ENCODE data around the gene S100A16.

The S100A16 gene

DNA sequence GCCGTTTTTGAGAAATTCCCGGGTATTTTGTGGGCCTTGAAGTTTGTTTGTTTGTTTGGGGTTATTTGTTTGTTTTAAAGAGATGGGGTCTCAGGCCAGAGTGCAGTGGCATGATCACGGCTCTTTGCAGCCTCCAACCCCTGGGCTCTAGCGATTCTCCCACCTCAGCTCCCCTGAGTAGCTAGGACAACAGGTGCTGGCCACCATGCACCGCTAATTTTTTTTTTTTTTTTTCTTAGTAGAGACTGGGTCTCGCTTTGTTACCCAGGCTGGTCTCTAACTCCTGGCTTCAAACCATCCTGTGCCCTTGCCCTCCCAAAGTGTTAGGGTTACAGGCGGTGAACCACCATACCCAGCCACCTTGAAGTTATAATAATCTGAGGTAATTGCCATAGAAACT lies 22.9 kb upstream of the S100A16 start:
- DNase-seq: no peak

DNA sequence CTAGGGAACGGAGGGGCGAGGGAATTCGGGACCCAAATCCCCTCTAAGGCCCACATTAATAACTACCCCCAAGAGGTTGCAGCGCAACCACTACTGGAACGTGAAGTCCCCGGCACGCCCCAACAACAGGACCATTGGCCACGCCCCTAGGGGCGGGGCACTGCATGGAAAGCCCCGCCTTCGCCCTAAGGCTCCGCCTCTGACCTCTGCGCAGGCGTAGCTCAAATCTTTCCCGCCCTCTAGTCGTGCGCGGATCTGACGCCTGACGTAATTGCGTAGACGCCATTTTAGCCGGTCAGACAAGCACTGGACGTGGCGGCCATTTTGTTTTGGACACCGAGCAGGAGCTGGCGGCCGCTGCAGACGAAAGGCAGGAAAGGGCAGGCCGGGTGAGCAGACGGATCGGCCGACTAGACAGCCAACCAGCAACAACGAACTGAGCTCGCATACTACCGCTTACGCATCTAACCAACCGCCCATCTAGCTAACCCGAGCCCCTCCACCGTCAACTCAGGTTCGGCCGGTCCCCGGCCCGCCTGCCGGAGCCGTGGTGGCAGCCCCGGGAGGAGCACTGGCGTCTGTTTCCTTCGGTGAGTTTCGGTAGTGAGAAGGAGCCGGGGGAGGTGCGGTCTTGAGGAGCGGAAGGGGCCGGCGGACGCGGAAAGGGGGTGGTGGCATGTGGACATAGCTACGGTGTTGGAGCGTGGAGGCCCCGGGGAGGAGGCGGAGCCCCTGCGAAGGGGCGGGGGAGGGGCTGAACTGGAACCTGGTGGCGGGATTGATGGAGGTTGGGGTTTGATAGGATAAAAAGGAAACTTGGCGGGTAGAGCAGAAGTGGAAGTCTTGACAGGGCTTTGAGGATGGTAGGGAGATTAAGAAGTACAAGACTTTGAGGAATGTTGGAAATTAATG lies 21.1 kb upstream of the S100A16 start, which contains the start of gene CHTOP:
TSS of gene CHTOP (plus strand) at position 313 of the 912 bp plus-strand sequence. CDS start 2,523 bp downstream, outside the sequence.
- peak; percentile 98 for DNase-seq

DNA sequence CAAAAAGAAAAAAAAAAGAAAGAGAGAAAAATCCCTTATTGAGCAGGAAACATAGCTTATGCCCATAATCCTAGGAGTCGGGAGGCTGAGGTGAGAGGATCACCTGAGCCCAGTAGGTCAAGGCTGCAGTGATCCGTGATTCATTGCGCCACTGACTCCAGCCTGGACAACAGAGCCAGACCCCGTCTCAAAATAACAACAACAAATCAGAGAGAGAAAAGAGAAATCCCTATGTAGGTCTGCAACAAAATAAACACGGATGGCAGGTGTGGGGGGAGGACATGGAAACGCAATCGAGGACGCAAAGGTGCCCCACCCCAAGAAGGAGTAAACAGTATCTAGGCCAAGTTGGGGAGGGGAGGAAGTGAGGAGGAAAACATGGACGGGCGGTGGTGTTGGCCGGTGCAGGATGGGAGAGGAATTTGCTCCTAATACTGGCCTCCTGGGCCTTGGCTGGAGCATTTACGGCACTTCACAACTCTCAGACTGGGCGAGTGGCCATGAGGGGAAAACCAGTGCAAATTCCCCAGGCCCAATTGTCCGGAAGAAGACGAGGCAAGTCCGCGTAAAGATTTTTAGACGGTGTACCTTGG lies 20.3 kb upstream of the S100A16 start:
- DNase-seq: no peak

DNA sequence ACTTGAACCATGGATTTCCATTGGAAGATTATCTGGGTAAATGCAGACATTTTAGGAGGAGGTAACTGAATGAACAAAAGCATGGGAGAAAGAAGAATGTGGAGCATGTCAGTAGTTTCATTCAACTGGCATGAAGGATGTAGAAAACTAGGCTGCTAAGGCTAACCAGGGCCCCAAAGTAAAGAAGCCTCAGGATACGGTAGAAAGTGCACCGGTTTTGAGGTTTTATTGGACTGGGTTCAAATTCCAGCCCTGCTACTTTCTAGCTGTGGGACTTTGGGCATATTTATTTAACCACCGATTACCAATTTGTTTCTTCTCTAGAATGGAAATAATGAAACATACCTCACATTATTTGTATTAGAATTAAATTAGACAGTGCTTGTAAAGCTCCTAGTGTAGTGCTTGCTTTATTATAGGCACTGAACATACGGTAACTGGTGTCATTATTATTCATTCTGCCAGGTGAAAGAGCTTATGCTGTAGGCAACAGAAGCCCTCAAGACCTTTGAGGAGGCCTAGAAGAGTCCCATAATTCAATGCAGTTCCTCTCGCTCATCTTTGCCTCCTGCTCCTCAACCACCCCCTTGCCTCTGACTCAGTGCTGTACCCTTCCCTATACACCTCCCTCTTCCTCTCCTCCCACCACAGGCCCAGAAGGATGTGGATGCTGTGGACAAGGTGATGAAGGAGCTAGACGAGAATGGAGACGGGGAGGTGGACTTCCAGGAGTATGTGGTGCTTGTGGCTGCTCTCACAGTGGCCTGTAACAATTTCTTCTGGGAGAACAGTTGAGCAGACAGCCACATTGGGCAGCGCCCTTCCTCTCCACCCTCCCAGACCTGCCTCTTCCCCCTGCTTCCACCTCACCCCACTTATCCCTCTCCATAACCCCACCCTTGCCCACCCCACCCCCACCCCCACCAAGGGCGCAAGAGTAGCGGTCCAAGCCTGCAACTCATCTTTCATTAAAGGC lies 18.4 kb upstream of the S100A16 start:
- DNase-seq: no peak

DNA sequence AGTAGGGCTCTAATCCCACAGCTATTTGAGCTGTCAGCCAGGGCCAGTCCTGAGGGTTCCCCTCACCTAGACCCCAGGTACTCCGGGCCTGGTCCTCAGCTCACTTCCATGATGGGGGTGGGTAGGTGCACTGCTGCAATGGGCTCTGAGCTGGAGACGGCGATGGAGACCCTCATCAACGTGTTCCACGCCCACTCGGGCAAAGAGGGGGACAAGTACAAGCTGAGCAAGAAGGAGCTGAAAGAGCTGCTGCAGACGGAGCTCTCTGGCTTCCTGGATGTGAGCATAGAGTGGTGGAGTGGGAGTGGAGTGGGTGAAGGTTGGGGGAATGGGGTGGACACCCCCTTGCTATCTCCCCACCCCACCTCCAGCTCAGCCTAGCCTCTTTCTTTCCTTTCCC lies 17.4 kb upstream of the S100A16 start:
- DNase-seq: no peak

DNA sequence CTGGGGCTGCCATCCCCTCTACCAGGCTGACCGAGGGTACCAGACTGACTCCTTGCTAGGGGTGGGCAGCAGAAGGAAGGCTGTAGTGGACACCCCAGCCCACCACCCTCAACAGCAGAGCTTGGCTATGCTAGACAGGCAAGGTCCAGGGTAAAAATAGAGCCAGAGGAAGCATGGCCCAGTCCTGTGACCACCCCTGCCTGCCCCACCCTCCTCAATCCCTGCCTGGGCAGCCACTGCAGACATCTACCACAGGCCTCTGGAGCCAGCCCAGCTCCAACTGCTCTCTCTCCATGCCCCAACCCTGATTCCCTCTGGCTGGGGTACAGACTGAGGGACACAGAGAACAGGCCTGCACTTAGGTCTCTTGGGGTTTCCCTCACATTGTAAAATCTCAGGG lies 17.0 kb upstream of the S100A16 start:
- no peak for DNase-seq

DNA sequence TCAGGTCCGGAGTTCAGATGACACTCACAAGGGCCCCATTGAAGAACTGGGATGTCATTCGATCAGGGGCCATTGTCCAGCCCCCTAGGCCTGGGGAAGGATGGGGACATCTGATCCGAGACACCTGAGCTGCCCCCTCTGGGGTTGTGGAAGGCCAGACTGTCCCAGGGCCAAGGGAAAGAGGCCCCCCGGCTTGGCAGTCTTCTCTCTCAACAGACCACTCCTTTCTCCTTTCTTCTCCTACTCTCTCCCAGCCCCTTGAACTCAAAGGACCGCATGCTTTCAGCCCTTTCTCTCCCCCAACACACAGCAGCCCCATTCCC lies 16.4 kb upstream of the S100A16 start:
- no peak for DNase-seq

DNA sequence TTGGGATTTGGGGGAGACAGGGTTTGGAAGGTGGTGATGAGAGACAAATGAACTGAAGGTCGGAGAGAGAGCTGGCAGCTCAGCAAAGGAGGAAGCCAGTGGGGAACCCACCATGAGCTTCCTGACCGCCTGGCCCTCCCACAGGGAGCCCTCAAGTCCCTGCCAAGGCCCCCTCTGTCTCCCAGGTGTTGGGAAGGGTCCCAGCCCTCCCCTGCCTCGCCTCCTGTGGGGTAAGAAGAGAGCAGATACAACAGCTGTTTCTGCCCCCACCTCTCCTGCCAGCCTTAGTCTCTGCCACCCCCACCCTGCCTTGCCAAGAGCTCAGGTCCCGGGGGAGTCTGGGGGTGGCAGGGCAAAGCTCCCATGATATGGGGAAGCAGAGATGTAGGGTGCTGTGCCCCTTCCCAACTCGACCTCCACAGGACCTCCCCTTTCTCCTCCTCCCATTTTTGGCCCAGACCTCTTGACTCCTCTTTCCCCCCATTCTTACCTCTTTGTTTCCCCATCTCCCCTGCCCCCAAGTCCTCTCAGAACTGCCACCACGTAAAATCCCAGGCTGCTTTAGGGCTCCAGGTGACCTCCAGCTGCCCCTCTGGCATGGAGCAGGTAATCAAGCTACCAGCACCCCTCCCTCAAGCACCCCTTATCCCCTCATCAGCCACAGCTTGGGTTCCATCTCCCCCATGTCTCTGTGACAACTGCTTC lies 15.9 kb upstream of the S100A16 start:
- DNase-seq: no peak

DNA sequence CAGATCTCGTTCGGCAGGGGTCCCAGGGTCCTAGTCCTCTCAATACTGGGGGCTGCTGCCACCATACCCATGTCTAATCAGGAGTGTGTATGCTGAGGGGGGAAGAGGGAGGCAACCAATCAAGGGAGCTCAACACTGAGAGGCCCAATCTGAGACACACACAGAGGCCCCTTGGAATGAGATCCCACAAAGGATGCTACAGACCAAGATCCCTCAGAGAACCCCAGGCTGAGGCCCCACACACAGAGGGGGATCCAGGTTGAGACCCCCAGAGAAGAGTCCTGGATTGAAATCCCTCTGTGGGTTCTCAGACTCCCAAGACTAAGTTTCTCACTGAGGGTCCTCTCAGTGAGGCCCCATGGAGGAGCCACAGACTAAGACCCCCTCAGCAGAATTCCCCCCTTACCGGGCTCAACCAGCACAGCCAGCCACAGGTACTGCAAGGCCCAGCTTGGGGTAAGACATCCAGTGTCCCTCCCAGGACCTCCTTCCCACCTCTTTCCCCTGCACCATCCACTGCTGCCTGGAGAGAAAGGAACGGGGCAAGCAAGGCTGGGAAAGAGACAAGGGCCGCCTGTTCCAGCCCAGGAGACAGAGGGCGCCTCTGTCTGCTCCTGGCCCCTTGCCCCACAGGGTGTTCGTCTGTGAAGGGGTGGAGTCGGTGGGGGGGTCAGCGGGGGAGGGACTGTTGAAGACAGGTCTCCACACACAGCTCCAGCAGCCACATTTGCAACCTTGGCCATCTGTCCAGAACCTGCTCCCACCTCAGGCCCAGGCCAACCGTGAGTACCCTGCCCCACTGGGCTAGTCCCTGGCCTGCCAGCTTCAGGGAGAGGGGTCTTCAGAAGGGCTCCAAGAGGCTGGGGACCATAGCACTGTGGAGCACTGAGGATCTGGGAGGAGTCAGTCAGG lies 15.0 kb upstream of the S100A16 start, which contains the start of gene S100A1:
TSS of gene S100A1 (plus strand) at position 720 of the 912 bp plus-strand sequence. CDS start 2,088 bp downstream, outside the sequence.
- no peak for DNase-seq

DNA sequence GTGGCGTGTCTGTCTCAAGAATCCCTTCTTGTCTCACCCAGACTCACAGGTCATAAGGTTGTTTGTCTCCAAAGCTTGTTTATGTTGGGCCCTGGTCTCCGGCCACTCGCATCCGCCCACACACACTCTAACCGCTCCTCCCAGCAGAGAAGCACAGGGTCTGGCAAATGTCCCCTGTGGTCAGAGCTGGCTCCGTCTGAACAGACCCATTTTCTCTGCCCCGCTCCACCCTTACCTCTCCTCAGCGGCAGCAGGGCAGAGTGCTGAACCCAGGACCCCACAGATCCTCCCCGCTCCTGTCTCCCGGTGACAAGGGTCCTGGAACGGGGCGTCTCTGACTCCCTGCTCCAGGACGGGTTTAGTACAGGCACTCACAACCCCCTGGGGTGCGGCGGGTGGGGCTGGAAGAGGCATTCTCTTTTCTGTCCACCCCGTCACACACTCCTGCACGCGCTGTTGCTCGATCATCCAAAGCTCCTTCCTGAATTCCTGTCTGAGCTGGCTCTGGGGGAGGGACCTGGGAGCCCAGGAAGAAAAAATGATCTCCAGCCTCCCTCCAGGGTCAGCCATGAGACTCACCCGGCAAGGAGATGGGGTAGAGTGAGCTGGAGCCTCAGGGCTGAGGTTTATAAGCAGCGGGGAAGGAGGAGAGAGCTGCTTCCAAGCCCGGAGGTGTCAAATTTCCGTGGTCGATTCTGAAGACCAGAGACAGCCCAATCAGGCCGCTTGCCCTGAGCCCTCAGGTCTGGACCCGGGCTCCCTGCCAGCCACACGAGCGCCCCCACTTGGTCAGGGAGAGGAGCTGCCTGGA lies 14.2 kb upstream of the S100A16 start, which contains the start of gene S100A13:
TSS of gene S100A13 (minus strand) at position 602 of the 811 bp plus-strand sequence. CDS start 1,033 bp downstream, outside the sequence.
- DNase-seq: no peak

DNA sequence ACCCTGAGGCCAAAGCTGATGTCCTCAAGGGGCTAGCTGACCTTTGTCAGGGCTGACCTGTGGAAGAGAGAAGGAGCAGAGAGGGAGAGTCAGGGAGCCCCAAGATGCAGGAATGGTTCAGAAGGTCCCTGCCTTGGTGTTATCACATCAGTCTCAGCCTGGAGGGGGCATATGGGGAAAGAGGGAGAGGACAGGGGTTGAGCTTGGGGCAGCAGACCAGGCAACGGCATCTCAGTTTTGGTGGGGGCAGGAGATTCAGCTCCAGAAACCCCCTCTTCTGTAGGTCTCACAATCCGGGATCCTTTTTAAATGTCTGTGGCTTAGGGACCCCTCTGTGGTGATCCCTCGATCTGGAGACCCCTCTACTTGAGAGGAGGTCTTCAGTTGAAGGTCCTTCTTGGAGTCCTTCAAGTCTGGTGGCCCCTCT lies 13.6 kb upstream of the S100A16 start:
- no peak for DNase-seq

DNA sequence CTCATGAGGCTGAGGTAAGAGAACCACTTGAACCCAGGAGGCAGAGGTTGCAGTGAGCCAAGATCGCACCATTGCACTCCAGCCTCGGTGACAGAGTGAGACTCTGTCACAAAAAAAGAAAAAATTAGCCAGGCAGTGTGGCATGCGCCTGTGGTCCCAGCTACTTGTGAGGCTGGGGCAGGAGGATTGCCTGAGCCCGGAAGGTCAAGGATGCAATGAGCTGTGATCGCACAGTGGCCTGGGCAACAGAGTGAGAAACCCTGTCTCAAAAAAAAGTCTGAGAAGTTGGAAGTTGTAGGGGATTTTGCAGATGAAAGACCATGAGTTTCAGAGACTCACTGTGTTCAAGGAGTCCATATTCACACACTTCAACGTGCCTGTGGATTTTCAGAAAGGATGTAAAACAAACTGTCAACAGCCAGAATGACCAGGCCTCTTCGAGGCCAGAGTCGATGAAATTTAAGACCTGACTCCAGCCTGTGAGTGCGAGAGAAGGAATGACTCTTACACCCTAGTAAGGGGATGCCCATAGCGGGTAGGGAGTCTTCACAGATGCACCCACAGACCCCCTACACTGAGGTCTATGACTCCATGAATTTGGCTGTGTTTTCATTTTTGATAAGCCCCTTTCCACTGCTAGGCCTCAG lies 12.2 kb upstream of the S100A16 start:
- DNase-seq: no peak

DNA sequence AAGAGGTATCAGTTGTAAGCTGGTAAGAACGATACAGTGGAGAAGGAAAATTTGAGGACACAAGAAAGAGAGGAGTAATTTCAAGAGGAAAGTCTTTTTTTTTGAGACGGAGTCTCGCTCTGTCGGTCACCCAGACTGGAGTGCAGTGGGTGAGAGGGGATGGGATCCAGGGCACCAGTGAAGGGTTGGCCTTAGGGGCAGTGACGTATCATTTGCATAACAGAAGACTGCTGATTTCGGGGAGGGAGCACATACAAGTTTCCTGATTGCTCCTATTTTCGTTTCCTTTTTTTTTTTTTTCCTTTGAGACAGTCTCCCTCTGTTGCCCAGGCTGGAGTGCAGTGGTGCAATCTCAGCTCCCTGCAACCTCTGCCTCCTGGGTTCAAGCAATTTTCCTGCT lies 10.2 kb upstream of the S100A16 start:
- no peak for DNase-seq

DNA sequence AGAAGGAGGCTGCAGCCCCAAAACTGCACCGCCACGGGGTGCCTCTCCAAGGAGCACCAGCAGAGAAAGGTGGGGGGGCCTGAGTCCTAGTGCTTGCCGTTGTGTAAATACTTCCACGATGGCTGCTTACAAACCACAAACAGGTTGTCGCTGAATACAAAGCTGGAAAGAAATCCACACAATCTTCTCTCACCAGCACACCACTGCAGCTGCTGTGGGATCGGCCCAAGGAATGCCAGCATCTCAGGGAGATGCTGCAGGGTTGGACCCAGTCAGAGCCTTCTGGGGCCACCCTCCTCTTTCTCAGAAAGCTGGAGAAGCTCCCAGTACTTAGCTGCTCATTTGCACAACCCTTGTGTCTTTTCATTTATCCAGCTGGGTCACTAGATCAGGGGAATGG lies 6.2 kb upstream of the S100A16 start:
- no peak for DNase-seq

DNA sequence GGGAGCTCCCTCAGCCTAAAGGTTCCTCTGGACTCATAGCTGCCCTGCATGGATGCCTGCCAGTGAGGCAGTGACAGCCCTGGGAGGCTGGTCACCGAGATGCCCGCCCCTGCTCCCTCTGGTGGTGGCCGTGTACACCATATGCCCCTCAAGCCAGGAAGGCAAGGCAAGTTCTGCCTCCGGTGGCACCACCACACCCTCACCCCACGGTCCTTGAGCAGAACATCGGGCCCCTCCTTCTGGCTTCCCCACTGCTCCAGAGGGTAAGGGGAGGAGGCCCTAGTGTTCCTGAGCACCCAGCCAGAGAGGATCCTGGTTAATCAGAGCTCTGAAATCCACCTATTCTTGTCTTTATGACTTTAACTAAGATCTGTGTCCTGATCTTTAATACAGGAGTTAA lies 4.7 kb upstream of the S100A16 start:
- DNase-seq: no peak

DNA sequence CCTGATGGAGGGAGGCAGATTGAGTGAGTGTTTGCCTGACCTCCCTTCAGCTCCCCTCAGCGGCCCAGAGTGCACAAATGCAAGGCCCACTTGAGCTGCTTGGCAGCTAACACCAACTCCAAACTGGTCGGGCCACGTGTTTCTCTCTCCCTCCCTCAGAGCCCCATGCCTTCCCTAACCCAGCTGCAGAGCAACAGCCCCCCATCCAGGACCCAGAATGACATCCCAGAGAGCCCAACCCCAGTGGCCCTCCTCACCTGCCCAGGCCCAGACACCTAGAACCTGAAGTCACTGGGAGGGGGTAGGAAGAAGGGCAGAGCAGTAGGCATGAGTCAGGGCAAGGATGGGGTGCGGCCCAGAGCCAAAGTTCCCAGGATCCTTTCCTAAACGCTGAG lies 4.0 kb upstream of the S100A16 start:
- DNase-seq: no peak

DNA sequence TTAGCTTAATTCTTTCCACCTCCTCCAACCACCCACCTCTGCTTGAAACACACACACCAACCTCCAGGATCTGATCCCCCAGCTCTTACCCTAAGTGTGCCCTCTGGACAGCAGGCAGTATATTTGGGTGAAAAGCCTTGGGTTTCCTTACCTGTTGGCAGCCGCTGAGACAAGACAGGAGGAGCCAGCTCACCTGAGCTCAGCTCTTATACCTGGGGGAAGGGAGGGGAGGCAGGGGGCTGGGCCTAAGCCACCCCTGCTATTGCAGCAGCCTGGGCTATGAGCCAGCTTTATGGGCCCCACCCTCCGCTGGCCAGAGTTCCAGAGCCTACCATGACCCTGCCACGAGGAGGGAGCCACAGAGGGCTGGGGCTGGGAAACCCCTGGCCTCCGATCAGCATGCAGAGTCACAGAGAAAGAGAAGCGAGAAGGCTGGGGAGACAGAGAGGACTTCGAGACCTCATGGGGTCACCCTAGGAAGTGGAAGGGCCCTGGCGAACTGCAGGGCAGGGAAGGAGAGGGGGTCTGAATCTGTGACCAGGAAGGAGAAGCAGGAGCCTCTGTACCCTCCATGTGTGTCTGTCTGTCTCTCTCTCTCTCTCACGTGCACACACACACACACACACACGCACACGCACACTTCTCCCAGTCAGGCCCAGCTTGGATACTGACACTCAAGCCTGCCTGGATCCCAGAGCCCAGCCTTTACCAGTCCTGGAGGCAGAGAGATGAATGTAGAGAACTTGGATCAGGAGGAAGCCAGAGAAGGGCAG lies 3.4 kb upstream of the S100A16 start, which contains the start of gene S100A14:
TSS of gene S100A14 (minus strand) at position 182 of the 773 bp plus-strand sequence. CDS start 467 bp downstream, outside the sequence.
- no peak for DNase-seq

DNA sequence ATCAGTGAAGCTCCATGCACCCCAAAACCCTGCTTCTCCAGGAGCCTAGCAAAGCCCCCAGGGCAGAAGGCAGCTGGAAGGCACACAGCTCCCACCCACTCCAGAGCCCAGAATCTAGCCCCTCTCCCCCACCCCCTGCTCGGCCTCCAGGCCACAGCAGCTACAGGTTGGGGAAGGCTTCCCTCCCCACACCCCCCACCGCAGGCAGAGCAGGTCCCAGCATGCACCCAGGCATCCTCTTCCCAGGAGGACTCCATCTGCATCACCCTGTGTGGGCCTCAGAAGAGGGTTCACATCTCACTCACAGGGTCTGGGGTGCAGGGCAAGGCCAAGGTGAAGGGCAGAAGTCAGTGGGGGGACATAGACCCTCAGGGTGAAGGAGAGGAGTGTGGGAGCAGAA lies 2.5 kb upstream of the S100A16 start:
- no peak for DNase-seq

DNA sequence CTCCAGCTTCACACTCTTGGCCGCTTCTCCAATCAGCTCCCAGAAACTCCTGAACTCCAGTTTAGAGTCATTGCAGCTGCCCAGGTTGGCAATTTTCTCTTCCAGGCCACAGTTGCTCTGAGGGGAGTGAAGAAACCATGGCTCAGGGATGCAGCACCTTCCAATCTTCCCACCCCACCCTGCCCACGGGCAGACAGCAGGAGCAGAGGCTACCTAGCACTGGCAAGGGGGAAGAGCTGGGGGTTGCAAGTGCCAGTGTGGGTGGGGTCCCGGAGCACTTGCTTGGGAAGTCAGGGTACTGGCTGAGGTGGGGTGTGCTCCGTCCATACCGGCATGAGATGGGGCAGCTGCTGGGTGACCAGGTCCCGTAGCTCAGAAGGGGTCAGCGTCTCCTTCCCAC lies 2.0 kb upstream of the S100A16 start:
- DNase-seq: no peak
